GM18951 (cell line): Measurements from ENCODE around the gene SLC39A3.
"Not testable (repeated sequence)": the region's sequence is repeated elsewhere in the genome, so short reads cannot be mapped to it uniquely, and the experiment has no call there.

Source experiments
- POLR2A ChIP-seq: IDR thresholded peaks from 4 replicates; pipeline ENCODE4 v1.6.1; 2011; ENCODE audit warnings: mild to moderate bottlenecking; ENCODE audit not compliant: insufficient read length, insufficient read depth; ENCODE audit errors: extremely low read depth
- in situ Hi-C: fragments of 300-500 bp; cut with MboI; formaldehyde crosslinking; loops from one replicate; pipeline ENCODE4 v1.12.0; 2022; ENCODE audit warnings: low sequenced_read_pairs, mixed read lengths, inconsistent platforms; ENCODE audit not compliant: unreplicated experiment

SLC39A3 gene

DNA sequence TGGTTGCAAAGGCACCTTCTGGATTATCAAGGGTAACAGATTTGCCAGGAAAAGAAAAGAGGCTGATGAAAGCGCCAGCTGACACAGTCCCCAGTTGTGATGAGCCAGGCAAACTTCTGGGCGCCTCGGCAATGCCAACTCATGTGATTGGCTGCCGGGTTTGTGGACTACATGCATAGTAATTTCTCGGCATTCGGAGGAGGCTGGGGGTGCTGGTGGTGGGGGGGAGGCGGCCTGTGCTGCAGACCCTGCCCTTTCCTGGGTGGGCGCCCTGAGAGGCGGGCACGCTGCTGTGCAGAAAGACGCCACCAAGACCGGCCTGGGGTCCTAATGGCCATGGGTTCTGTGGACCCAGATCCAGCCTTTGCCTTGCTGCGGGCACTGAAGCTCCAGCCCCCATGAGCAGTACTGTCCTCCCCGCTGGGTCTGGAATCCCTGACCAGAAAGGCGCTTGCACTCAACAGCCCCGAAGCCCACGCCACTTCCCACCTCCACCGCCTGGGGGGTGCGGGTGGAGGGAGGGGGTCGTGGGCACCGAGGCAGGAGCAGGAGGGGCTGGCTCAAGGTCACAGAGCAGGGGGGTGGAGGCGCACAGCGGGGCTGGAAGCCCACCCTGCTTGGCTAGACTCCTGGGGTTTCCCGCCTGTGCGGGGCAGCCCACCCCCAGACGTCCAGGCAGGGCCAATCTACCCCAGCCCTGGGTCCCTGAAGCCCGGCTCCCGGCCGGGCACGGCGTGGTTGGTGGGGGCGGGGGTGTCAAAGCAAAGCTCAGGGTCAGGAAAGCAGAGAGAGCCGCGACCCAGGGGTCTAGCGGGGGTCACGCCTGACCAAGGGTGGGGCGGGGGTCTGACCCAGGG is 19.7 kb downstream of the SLC39A3 start:
- no peak for TF ChIP-seq POLR2A

DNA sequence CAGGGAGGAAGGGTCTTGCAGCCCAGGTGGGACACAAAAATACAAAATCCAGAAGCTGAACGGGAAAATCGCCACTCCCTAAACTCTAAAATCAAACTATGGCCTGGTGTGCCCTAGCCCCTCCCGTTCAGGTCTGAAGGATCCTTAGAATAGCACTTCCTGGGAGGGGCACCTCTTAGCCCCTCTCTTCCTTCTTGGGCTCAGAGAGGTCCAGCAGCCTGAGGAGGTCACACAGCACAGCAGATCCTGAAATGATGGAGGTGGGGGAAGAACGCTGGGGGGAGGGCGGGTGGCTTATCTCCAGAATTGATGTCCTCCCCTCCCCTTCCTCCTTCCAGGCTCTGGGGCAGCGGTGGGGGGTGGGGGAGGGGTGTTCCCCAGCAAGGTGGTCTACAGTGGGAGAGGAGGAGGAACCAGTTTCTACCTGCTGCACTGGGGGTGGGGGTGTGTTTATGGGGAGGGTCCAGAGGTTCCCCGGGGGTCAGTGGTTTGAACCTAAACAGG is 20.5 kb downstream of the SLC39A3 start:
- in situ Hi-C loops, result no loop called here
- no peak for TF ChIP-seq POLR2A

More for the DNA sequence above, 19.7 kb downstream of the SLC39A3 start:
- in situ Hi-C loops, result no loop called here

DNA sequence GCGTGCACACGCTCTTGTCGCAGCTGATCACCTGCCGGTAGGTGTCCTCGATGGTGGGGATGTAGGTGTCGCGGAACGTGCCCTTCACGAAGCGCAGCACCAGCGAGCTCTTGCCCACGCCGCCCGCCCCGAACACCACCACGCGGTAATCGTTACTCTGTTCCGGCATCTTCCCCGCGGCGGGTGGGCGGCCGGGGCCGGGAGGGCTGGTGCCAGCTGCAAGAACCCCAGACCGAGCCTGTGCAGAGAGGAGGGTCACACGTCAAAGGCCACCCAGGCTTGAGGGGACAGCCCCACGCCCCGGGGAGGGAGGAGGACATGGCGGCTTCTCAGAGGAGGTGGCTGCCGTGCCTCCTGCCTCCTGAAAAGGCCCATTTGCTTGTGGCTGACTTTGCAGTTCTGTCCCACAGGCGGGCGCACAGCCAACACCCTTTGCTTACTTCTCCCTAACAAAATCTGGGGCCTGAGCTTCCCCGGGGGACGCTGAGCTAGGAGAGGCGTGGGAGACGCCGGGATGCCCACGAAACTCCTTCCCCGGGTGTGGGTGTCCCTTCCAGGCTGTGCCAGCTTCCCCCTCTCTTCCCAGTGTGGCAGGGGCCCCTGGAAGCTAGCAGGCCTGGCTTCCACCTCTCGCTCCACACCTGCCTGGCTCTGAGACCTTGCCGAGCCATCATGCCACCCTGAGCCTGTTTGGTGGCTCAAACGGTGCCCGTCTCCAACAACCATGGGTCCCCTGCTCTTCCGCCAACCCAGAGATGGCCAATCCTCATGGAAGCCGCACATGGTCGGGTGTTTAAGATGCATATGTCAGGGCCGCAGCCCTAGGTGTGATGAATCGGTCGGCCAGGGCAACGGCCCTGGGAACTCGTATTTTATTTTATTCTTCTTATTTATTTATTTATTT is 21.9 kb downstream of the SLC39A3 start:
- in situ Hi-C loops, result no loop called here

DNA sequence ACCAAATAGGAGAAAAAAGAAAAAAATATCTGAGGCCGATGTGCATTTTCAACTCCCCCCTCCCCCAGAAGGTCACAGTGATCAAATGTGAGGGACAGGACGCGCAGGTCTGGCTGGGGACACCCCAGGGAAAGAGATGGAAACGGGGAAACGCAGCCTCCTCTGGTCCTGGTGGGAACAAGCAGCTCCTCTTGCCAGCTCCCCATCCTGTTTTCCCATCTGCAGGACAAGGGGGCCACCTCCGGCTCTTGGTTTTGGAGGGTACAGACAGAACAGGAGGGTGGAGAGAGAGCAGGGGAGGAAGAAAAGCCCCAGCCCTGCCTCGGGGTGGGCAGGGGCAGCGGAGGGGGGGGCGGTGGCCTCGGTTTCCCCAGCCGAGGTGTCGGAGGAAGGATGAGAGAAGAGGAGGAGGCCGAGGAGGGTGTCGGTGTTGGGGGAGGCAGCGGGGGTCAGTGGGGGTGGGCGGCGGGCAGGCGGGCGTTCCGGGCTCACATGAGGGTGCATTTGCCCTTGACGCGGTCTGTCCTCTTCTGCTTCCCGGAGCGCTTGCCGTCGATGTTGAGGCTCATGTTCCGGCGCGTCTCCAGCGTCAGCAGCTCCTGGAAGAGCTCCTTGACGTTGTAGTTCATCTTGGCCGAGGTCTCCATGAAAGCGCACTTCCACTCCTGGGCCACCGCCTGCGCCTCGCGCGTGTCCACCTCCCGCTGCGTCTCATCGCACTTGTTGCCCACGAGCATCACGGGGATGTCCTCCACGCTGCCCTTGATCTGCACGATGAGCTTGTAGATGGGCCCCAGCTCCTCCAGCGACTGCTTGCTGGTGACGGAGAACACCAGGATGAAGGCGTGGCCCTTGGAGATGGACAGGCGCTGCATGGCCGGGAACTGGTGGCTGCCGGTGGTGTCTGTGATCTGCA is 22.8 kb downstream of the SLC39A3 start:
- in situ Hi-C loops, result no loop called here
- no peak for TF ChIP-seq POLR2A

More for the DNA sequence above, 21.9 kb downstream of the SLC39A3 start:
- no peak for TF ChIP-seq POLR2A

DNA sequence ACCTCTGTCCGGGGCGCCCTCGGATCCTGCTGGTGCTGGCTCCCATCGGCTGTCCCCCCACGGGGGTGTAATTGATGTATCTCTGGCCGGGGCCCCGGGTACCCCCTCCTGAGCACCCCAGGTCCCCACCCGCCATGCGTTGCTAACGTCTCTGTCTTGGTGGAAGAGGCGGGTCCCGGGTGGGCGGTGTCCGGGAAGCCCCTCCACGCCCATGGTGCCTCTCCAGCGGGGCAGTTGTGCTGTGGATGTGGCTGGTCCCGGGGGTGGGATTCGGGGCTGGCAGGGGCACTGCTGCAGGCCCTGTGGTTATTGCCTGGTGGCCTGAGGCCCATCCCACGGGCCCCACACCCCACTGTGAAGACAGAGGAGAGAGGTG is 23.6 kb downstream of the SLC39A3 start:
- in situ Hi-C loops, result no loop called here
- no peak for TF ChIP-seq POLR2A

DNA sequence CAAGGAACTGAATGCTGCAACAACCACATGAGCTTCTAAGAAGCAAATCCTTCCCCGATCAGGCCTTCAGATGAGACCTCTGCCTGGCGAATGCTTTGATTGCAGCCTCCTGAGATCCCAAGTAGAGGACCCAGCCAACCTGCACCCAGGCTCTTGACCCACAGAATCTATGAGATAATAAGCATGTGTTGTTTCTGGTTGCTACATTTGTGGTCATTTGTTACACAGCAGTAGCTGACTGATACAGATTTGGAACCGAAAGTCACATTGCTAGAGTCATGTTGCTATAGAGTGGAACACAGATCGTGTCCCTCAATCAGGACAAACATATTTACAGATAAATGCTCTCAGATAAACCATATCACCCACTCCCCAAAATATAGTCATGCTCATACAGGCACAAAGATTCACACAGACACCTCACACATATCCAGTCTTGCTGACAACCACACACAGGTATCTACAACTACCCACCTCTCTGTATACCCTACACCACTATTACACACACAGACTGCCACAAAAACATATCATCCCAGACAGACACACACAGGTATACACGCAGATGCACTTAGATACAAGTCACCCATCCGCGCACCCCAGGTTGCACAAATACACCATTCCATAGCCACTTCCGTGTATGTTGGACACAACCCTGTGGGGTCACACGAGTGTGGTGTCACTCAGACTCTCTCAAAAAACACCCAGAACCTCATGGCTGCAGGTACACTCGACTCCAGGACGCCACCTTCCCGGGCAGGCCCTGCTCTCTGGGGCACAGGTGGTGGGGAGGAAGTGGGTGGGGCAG is 24.1 kb downstream of the SLC39A3 start:
- in situ Hi-C loops, result no loop called here
- no peak for TF ChIP-seq POLR2A

DNA sequence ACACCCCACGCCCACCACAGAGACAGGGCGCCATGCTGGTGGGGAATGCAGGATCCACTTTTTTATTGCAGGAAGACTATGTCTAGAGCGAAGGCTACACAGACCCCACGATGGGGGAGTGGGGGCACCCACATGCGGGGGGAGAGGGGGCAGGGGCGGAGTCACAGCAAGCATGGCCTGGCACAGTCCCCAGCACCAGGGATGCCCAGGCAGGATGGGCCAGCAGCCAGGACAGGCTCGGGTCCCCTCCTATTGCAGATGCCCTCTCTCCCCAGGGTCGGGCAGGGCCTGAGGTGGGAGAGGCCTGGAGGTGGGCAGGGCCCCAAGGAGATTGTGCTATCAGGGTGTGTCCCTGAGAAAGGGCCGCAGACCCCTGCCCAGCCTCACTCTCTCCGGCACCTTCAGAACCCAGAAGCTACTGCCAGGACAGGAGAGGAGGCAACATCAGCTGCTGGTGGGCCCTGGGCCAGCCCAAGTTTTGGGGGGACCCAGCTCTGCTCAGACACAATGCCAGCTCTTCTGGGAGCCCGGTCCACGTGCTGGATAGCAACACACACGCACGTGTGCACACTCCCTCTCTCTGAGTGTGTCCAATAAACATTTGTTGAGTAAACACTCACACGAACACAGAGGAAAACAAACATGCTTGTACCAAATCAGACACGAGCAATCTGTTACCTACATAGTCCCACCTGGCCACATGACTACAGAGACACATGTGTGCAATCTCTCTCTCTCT is 25.1 kb downstream of the SLC39A3 start:
- in situ Hi-C loops, result no loop called here
- TF ChIP-seq POLR2A, result no peak

DNA sequence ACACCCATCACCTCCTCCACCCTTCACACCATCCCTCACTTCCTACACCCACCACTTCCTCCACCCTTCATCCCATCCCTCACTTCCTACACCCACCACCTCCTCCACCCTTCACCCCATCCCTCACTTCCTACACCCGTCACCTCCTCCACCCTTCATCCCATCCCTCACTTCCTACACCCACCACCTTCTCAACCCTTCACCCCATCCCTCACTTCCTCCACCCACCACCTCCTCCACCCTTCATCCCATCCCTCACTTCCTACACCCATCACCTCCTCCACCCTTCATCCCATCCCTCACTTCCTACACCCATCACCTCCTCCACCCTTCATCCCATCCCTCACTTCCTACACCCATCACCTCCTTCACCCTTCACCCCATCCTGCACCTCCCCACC is 25.7 kb downstream of the SLC39A3 start:
- in situ Hi-C loops, result not testable (repeated sequence)

DNA sequence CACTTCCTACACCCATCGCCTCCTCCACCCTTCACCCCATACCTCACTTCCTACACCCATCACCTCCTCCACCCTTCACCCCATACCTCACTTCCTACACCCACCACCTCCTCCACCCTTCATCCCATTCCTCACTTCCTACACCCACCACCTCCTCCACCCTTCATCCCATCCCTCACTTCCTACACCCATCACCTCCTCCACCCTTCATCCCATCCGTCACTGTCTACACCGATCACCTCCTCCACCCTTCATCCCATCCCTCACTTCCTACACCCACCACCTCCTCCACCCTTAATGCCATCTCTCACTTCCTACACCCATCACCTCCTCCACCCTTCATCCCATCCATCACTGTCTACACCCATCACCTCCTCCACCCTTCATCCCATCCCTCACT is 26.6 kb downstream of the SLC39A3 start:
- in situ Hi-C loops, result not testable (repeated sequence)

DNA sequence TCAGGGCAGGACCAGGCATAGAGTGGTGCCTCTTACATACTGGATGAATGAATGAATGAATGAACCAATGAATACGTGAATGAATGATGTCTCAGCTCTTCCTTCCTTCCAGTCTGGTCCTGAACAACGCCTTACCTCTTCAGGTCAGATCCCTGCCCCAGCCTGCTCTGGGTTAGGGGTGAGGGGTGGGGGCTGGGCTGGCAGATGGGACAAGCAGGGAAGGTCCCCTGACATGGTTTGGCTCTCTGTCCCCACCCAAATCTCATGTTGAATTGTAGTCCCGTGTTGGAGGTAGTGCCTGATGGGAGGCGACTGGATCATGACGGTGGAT is 28.0 kb downstream of the SLC39A3 start:
- no peak for TF ChIP-seq POLR2A
- in situ Hi-C loops, result no loop called here

DNA sequence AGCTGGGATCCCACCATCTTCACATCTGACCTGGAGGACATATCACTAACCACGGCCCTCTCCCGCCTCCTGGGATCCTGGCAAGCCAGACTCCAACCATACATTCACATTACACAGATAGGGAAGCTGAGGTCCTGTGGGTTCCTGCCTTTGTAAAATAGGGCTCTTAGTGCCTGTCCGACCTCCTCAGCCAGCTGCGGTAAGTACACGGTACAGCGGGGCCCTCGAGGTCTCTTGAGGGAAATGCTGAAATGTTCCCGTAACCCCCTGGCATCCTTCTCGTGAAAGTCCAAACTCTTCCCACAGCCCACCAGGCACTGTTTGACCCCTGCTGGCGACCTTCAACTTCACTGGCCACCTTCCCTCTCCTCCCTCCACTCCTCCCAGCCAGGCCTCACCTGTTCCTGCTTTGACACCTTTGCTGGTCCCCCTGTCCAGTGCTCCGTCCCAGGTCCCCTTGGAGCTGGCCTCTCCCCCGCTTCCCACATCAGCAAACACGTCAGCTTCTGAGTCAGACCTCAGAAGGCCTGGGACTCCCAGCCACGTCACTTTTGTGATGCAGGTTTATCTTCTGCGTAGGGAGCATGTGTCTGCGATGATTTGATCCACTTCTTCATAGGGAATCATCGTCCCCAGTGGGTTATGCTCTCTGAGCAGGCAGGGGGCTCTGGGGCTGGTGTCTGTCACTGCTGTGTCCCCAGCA is 28.5 kb downstream of the SLC39A3 start:
- TF ChIP-seq POLR2A, result no peak
- in situ Hi-C loops, result no loop called here

DNA sequence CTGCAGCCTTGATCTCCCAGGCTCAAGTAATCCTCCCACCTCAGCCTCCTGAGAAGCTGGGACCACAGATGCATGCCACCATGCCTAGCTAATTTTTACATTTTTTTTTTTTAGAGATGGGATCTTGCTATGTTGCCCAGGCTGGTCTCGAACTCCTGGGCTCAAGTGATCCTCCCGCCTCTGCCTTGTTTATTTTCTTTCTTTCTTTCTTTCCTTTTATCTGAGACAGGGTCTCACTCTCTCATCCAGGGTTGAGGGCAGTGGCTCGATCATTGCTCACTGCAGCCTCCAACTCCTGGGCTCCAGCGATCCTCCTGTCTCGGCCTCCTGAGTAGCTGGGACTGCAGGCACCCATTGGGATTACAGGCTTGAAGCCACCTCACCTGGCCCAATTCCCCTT is 33.6 kb downstream of the SLC39A3 start:
- no peak for TF ChIP-seq POLR2A
- in situ Hi-C loops, result no loop called here
